ENCODE results near the gene S100A11.

The S100A11 gene

DNA sequence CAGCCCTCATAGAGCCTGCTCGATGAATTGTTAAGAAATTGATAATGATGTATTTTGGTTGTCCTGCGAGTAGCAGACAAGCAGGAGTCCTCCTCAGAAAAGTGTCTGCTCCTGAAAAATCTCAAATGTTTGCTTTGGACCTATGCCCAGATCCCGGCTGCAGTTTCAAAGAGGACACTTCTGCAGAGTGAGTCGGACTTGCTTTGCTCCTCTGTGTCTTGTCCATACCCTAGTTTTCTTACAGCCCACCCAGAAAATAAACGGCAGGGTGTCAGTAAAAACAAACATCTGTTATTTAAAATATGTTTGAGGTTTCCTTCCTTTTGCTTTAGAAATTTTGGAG is 46.0 kb downstream of the S100A11 start:
- Histone ChIP-seq H3K79me1 (replicated peaks; ENCODE audit: low read length, poor library complexity, severe bottlenecking) (no peaks in the 10 kb centered on the region), H3K36me3 (ENCODE audit: control insufficient read depth in 1 of 2, insufficient read depth in 2 of 2, low read depth in 1 of 2, low read length in 2 of 2) (peaks cover 0 to 22% of the 10 kb centered on the region in 2 experiments), H3K18ac (ENCODE audit: low read depth in 1 of 2, low read length in 2 of 2) (no peak overlapping the region)

GRCh38 chr1:151990058-151990855 is 46.5 kb downstream of the S100A11 start:
- Histone ChIP-seq H3K79me1 (replicated peaks; ENCODE audit: low read length, poor library complexity, severe bottlenecking) (peaks cover under 1% of the 10 kb centered on the region), H4K8ac (ENCODE audit: low read length) (no peak overlapping the region), H3K14ac (ENCODE audit: low read length in 2 of 2) (no peak overlapping the region), H3K4ac (ENCODE audit: low read depth in 1 of 2, low read length in 2 of 2) (no peak overlapping the region), H3K4me2 (ENCODE audit: low read length, poor library complexity, severe bottlenecking) (peak overlapping the region; percentile 58), H2BK15ac (ENCODE audit: low read depth, poor library complexity, severe bottlenecking) (peak overlapping the region; percentile 73), H3K27me3 (ENCODE audit: control insufficient read depth in 1 of 2, insufficient read depth in 1 of 2, low read length in 2 of 2) (no peaks in the 10 kb centered on the region), H2BK5ac (ENCODE audit: low read depth, low read length, poor library complexity, severe bottlenecking) (no peak overlapping the region), H2BK12ac (ENCODE audit: low read length in 2 of 2) (no peak overlapping the region), H3K4me1 (ENCODE audit: control insufficient read depth, insufficient read depth, low read depth, low read length) (peaks cover 19% of the 10 kb centered on the region), H4K91ac (ENCODE audit: low read length) (no peak overlapping the region), H2AK5ac (ENCODE audit: low read length, severe bottlenecking) (peak overlapping the region; percentile 12), H2BK120ac (ENCODE audit: low read depth, low read length) (no peak overlapping the region), H3K4me3 (ENCODE audit: insufficient read depth in 1 of 2, low read depth in 1 of 2, low read length in 2 of 2) (peak overlapping the region in 1 of 2 experiments; percentile 97), H3K18ac (ENCODE audit: low read depth in 1 of 2, low read length in 2 of 2) (peak overlapping the region in 1 of 2 experiments; percentile 48), H2AFZ (ENCODE audit: low read depth, low read length) (no peak overlapping the region), H3K36me3 (ENCODE audit: control insufficient read depth in 1 of 2, insufficient read depth in 2 of 2, low read depth in 1 of 2, low read length in 2 of 2) (peaks cover 0 to 28% of the 10 kb centered on the region in 2 experiments), H3K23ac (ENCODE audit: low read length in 2 of 2) (no peak overlapping the region), H3K9ac (ENCODE audit: low read length) (peak overlapping the region; percentile 100), H3K27ac (ENCODE audit: low read length, poor library complexity, severe bottlenecking) (peak overlapping the region; percentile 96), H3K9me3 (ENCODE audit: control insufficient read depth, low read length) (no peaks in the 10 kb centered on the region)
- DNase-seq, result peak; percentile 60
- 50% methylated on average over 4 of the region's 5 CpGs for WGBS

More for the DNA sequence above, 46.0 kb downstream of the S100A11 start:
- peak overlapping the region; percentile 58 for H3K4me2 ChIP-seq (ENCODE audit: low read length, poor library complexity, severe bottlenecking)
- H3K4ac ChIP-seq (ENCODE audit: low read depth in 1 of 2, low read length in 2 of 2), result no peak overlapping the region
- H3K9ac ChIP-seq (ENCODE audit: low read length), result peak overlapping the region; percentile 100
- H2BK5ac ChIP-seq (ENCODE audit: low read depth, low read length, poor library complexity, severe bottlenecking), result no peak overlapping the region
- H3K9me3 ChIP-seq (ENCODE audit: control insufficient read depth, low read length), result no peaks in the 10 kb centered on the region
- WGBS, result 6% methylated on average over 4 of the region's 5 CpGs
- H4K91ac ChIP-seq (ENCODE audit: low read length), result no peak overlapping the region
- peaks cover 19% of the 10 kb centered on the region for H3K4me1 ChIP-seq (ENCODE audit: control insufficient read depth, insufficient read depth, low read depth, low read length)
- peak overlapping the region in 1 of 2 experiments; percentile 97 for H3K4me3 ChIP-seq (ENCODE audit: insufficient read depth in 1 of 2, low read depth in 1 of 2, low read length in 2 of 2)
- H2AK5ac ChIP-seq (ENCODE audit: low read length, severe bottlenecking), result no peak overlapping the region
- H4K8ac ChIP-seq (ENCODE audit: low read length), result no peak overlapping the region
- no peak overlapping the region for H2BK12ac ChIP-seq (ENCODE audit: low read length in 2 of 2)
- H3K23ac ChIP-seq (ENCODE audit: low read length in 2 of 2), result no peak overlapping the region
- no peak overlapping the region for H2BK15ac ChIP-seq (ENCODE audit: low read depth, poor library complexity, severe bottlenecking)
- H3K14ac ChIP-seq (ENCODE audit: low read length in 2 of 2), result no peak overlapping the region
- no peak overlapping the region for H2BK120ac ChIP-seq (ENCODE audit: low read depth, low read length)
- H2AFZ ChIP-seq (ENCODE audit: low read depth, low read length), result no peak overlapping the region
- peak overlapping the region; percentile 96 for H3K27ac ChIP-seq (ENCODE audit: low read length, poor library complexity, severe bottlenecking)
- H3K27me3 ChIP-seq (ENCODE audit: control insufficient read depth in 1 of 2, insufficient read depth in 1 of 2, low read length in 2 of 2), result no peaks in the 10 kb centered on the region
- peak; percentile 77 for DNase-seq

DNA sequence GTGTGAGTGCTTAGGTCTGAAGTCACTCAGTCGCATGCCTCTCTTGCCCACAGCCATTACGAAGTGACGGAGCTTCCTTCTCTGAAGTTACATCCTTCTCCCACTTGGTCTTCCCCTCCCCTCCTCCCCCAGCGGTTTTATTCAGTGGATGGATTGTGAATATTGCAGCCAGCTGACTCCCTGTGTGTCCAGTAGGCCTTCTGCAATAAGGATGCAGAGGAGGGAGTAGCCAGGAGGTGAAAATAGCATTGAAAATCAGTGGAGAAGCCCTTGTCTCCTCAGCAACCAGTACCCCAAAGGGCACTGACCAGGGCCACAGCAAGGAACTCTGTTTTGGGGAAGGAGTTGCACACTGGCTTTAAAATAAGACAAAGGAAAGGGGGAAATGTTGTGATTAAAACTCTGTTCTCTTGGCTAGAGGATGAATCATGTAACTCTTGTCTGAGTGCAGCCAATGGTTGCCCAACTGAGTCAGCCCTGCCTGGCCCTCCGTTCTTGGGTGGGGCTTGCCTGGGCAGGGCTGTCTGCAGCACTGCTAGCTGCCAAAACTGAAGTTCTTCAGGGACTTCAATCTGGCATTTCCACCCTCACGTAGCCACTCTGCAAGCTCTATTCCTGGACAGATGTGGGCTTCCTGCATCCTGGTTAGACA is 47.5 kb downstream of the S100A11 start:
- peak overlapping the region; percentile 46 for H2AK5ac ChIP-seq (ENCODE audit: low read length, severe bottlenecking)
- peak overlapping the region; percentile 43 for H2BK120ac ChIP-seq (ENCODE audit: low read depth, low read length)
- peak overlapping the region; percentile 60 to 66 for H3K4ac ChIP-seq (ENCODE audit: low read depth in 1 of 2, low read length in 2 of 2)
- WGBS, result 13% methylated on average over 3 of the region's 6 CpGs
- peak overlapping the region; percentile 100 for H3K9ac ChIP-seq (ENCODE audit: low read length)
- peaks cover 3 to 37% of the 10 kb centered on the region in 2 experiments for H3K36me3 ChIP-seq (ENCODE audit: control insufficient read depth in 1 of 2, insufficient read depth in 2 of 2, low read depth in 1 of 2, low read length in 2 of 2)
- H4K8ac ChIP-seq (ENCODE audit: low read length), result peak overlapping the region; percentile 7
- peak overlapping the region in 1 of 2 experiments; percentile 97 for H3K4me3 ChIP-seq (ENCODE audit: insufficient read depth in 1 of 2, low read depth in 1 of 2, low read length in 2 of 2)
- no peak overlapping the region for H3K23ac ChIP-seq (ENCODE audit: low read length in 2 of 2)
- peak overlapping the region; percentile 46 to 64 for H3K18ac ChIP-seq (ENCODE audit: low read depth in 1 of 2, low read length in 2 of 2)
- H3K79me1 ChIP-seq (replicated peaks; ENCODE audit: low read length, poor library complexity, severe bottlenecking), result peaks cover 3% of the 10 kb centered on the region
- H2AFZ ChIP-seq (ENCODE audit: low read depth, low read length), result no peak overlapping the region
- peak overlapping the region; percentile 15 for H2BK15ac ChIP-seq (ENCODE audit: low read depth, poor library complexity, severe bottlenecking)
- H3K27me3 ChIP-seq (ENCODE audit: control insufficient read depth in 1 of 2, insufficient read depth in 1 of 2, low read length in 2 of 2), result no peaks in the 10 kb centered on the region
- peak overlapping the region; percentile 52 for H4K91ac ChIP-seq (ENCODE audit: low read length)
- peak; percentile 86 for DNase-seq
- no peak overlapping the region for H3K14ac ChIP-seq (ENCODE audit: low read length in 2 of 2)
- H2BK5ac ChIP-seq (ENCODE audit: low read depth, low read length, poor library complexity, severe bottlenecking), result no peak overlapping the region
- H2BK12ac ChIP-seq (ENCODE audit: low read length in 2 of 2), result peak overlapping the region; percentile 31 to 67
- no peaks in the 10 kb centered on the region for H3K9me3 ChIP-seq (ENCODE audit: control insufficient read depth, low read length)
- H3K27ac ChIP-seq (ENCODE audit: low read length, poor library complexity, severe bottlenecking), result peak overlapping the region; percentile 96
- peaks cover 16% of the 10 kb centered on the region for H3K4me1 ChIP-seq (ENCODE audit: control insufficient read depth, insufficient read depth, low read depth, low read length)
- peak overlapping the region; percentile 13 for H3K4me2 ChIP-seq (ENCODE audit: low read length, poor library complexity, severe bottlenecking)

DNA sequence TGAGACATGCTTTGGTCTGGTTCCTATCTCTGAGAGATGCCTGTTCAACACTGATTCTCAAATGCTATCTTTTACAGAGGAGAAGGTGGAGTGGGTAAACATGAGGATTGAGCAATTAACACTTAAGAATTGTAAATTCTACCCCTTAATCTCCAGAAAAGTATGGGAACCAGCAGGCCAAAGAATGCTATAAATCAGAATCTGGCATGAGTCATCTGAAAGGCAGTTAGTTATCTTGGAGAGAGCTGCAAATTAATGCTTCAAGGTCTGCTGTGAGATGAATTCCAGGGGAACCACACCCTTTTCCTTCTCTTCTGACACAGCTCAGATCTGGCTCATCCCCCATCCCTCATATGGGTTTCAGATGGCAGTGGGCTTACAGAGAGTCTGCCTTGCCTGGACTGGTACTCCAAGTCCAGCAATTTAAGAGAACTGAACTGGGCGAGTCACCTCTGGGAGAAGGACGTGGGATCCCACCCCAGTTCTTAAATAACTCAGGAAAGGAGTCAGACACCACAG is 48.3 kb downstream of the S100A11 start:
- Histone ChIP-seq H3K36me3 (ENCODE audit: control insufficient read depth in 1 of 2, insufficient read depth in 2 of 2, low read depth in 1 of 2, low read length in 2 of 2) (peaks cover 11 to 46% of the 10 kb centered on the region in 2 experiments), H3K27me3 (ENCODE audit: control insufficient read depth in 1 of 2, insufficient read depth in 1 of 2, low read length in 2 of 2) (no peaks in the 10 kb centered on the region), H3K4ac (ENCODE audit: low read depth in 1 of 2, low read length in 2 of 2) (no peak overlapping the region), H3K18ac (ENCODE audit: low read depth in 1 of 2, low read length in 2 of 2) (peak overlapping the region; percentile 64 to 72), H3K27ac (ENCODE audit: low read length, poor library complexity, severe bottlenecking) (peak overlapping the region; percentile 96), H3K79me1 (replicated peaks; ENCODE audit: low read length, poor library complexity, severe bottlenecking) (peaks cover 6% of the 10 kb centered on the region), H3K4me3 (ENCODE audit: insufficient read depth in 1 of 2, low read depth in 1 of 2, low read length in 2 of 2) (peak overlapping the region in 1 of 2 experiments; percentile 68), H3K4me1 (ENCODE audit: control insufficient read depth, insufficient read depth, low read depth, low read length) (peaks cover 13% of the 10 kb centered on the region), H2BK12ac (ENCODE audit: low read length in 2 of 2) (peak overlapping the region in 1 of 2 experiments; percentile 23), H2AFZ (ENCODE audit: low read depth, low read length) (no peak overlapping the region), H3K9ac (ENCODE audit: low read length) (peak overlapping the region; percentile 100), H2BK15ac (ENCODE audit: low read depth, poor library complexity, severe bottlenecking) (no peak overlapping the region), H3K4me2 (ENCODE audit: low read length, poor library complexity, severe bottlenecking) (peak overlapping the region; percentile 31), H4K8ac (ENCODE audit: low read length) (no peak overlapping the region), H3K14ac (ENCODE audit: low read length in 2 of 2) (no peak overlapping the region), H2BK120ac (ENCODE audit: low read depth, low read length) (no peak overlapping the region), H3K9me3 (ENCODE audit: control insufficient read depth, low read length) (no peaks in the 10 kb centered on the region), H3K23ac (ENCODE audit: low read length in 2 of 2) (no peak overlapping the region), H2BK5ac (ENCODE audit: low read depth, low read length, poor library complexity, severe bottlenecking) (peak overlapping the region; percentile 77), H2AK5ac (ENCODE audit: low read length, severe bottlenecking) (peak overlapping the region; percentile 37), H4K91ac (ENCODE audit: low read length) (no peak overlapping the region)
- peak; percentile 81 for DNase-seq
- WGBS, result 6% methylated on average over 2 of the region's 2 CpGs

All from mesenchymal stem cell (in vitro differentiated cells and primary cell).